Caco-2 (cell line): Measurements from ENCODE around the gene LDHD. TPM values are rescaled to one million over a fixed set of nuclear protein-coding genes. Genes with fewer than 3 reads are reported as not detected.

Experiments
- BruUV-seq: library from RNA; stranded (reverse); fragments of 400-500 nt; replicated peaks from 2 replicates; lab custom pipeline; 2021; lab: Mats Ljungman, UMichigan
- CTCF ChIA-PET: fragments of 300-600 bp; sonication (Branson Sonifier 250); formaldehyde crosslinking; loops from one replicate; lab custom pipeline; 2022; ENCODE audit warnings: antibody characterized with exemption; lab: Charles Lee
- POLR2A ChIA-PET: fragments of 300-600 bp; sonication (Branson Sonifier 250); formaldehyde crosslinking; loops from one replicate; lab custom pipeline; 2022; ENCODE audit warnings: antibody characterized with exemption; lab: Charles Lee
- DNase-seq, 2 experiments: peaks; one replicate each; pipeline versions ENCODE4 v3.0.0 to v3.0.0-alpha.2; 2020 to 2022
- H3K27me3 ChIP-seq: replicated peaks from 2 replicates; pipeline ENCODE4 v1.6.0; 2011; ENCODE audit warnings: low read length; ENCODE audit not compliant: control insufficient read depth, insufficient read depth
- H3K36me3 ChIP-seq: 2 replicates; pipeline ENCODE4 v1.5.1; 2011; ENCODE audit warnings: low read length; ENCODE audit not compliant: control insufficient read depth, insufficient read depth
- H3K4me1 ChIP-seq: fragments of 250-450 bp; sonication (Bioruptor Pico); 2 replicates; pipeline ENCODE4 v1.5.1; 2020; ENCODE audit warnings: mild to moderate bottlenecking
- H3K4me3 ChIP-seq: 2 replicates; pipeline ENCODE4 v1.5.1; 2011; ENCODE audit warnings: low read depth, mild to moderate bottlenecking, control low read depth, low read length
- H3K9me3 ChIP-seq: fragments of 250-450 bp; sonication (Bioruptor Pico); 2 replicates; pipeline ENCODE4 v1.5.1; 2020; ENCODE audit warnings: mild to moderate bottlenecking, moderate library complexity
- H3K27ac Mint-ChIP-seq: one replicate; pipeline ENCODE4 v1.8.0; 2022; ENCODE audit warnings: mixed read lengths; ENCODE audit not compliant: unreplicated experiment
- H3K27me3 Mint-ChIP-seq: one replicate; pipeline ENCODE4 v1.8.0; 2022; ENCODE audit warnings: mixed read lengths; ENCODE audit not compliant: insufficient read depth, unreplicated experiment
- H3K36me3 Mint-ChIP-seq: one replicate; pipeline ENCODE4 v1.8.0; 2022; ENCODE audit warnings: mild to moderate bottlenecking, mixed read lengths; ENCODE audit not compliant: insufficient read depth, unreplicated experiment
- H3K4me1 Mint-ChIP-seq: one replicate; pipeline ENCODE4 v1.8.0; 2022; ENCODE audit warnings: low read depth, mixed read lengths; ENCODE audit not compliant: unreplicated experiment
- H3K4me3 Mint-ChIP-seq: one replicate; pipeline ENCODE4 v1.8.0; 2022; ENCODE audit warnings: mild to moderate bottlenecking, moderate library complexity, mixed read lengths; ENCODE audit not compliant: unreplicated experiment
- H3K9me3 Mint-ChIP-seq: one replicate; pipeline ENCODE4 v1.8.0; 2022; ENCODE audit warnings: mixed read lengths; ENCODE audit not compliant: unreplicated experiment
- intact Hi-C: fragments of 100-400 bp; cut with micrococcal nuclease; formaldehyde crosslinking; loops from one replicate; pipeline ENCODE4 v1.10.0; 2022; ENCODE audit not compliant: unreplicated experiment
- total RNA-seq: library from RNA; stranded (reverse); gene quantifications from 2 replicates; pipeline ENCODE4 v1.2.3, GENCODE V29; 2022
- TF ChIP-seq, protein P1 (sequence below), 2 experiments: fragments of 200-600 bp in 1 of 2; IDR thresholded peaks; 1 replicate in 1 of 2; 2 replicates in 1 of 2; pipeline versions ENCODE4 v1.5.1 to v1.8.0; 2011 to 2022; ENCODE audit warnings: antibody characterized with exemption in 1 of 2, control low read depth in 1 of 2, inconsistent platforms in 1 of 2, low read depth in 1 of 2, low read length in 1 of 2, mild to moderate bottlenecking in 1 of 2, moderate library complexity in 1 of 2; ENCODE audit not compliant: insufficient read depth in 1 of 2, severe bottlenecking in 1 of 2, unreplicated experiment in 1 of 2

The LDHD gene
- total RNA-seq, 1 experiment from 2014 or later = 4.1 TPM

DNA sequence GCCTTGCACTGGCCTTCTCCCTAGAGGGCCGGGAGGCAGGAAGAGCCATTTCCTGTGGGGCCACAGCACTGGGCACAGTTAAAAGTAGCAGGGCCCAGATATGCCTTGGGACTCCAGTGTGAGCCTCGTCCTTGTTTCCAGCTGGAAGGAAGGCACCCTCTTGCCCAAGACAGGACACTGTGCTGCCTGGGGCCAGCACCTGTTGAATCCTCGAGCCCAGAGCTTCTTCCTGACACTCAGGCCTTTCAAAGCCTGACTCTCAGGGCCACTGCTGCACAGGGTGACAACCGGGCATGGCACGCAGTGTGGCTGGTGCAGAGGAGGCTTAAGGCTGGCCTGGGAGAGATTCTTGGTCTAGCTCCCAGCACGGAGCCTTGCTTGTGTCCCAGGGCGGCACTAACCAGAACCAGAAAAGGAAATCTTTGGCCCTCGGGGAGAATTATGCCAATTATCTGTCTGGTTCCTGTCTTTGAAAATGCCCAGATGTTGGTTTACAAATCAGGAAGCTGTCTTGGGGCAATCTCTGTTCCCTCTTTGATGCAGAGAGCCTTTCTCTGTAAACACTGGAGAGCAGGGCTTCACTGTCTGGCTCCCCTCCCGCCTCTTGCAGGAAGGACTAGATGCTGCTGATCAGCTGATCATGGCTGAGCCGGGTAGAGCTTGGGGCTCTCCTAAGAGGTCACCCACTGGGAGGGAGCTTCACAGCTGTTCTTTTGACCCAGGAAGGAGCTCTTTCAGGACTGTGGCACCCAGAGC, 11.1 kb downstream of the LDHD start:
- H3K36me3 Mint-ChIP-seq = peaks cover 34% of the 10 kb centered on the region
- no peak overlapping the region for H3K27ac Mint-ChIP-seq
- peaks cover 18% of the 10 kb centered on the region for H3K4me1 Mint-ChIP-seq
- ChIA-PET POLR2A (no interaction called here), CTCF (no interaction called here)
- H3K27me3 Mint-ChIP-seq = no peaks in the 10 kb centered on the region
- H3K4me3 Mint-ChIP-seq = no peak overlapping the region
- no peak for DNase-seq
- Histone ChIP-seq H3K36me3 (peaks cover 6% of the 10 kb centered on the region; the same call in 1 of the 2 replicates), H3K27me3 (no peaks in the 10 kb centered on the region), H3K4me3 (no peak overlapping the region), H3K4me1 (peaks cover 2% of the 10 kb centered on the region), H3K9me3 (no peaks in the 10 kb centered on the region)
- intact Hi-C loops = no loop called here
- no TSS peak for BruUV-seq
- H3K9me3 Mint-ChIP-seq = no peaks in the 10 kb centered on the region
- TF ChIP-seq, protein P1, sequence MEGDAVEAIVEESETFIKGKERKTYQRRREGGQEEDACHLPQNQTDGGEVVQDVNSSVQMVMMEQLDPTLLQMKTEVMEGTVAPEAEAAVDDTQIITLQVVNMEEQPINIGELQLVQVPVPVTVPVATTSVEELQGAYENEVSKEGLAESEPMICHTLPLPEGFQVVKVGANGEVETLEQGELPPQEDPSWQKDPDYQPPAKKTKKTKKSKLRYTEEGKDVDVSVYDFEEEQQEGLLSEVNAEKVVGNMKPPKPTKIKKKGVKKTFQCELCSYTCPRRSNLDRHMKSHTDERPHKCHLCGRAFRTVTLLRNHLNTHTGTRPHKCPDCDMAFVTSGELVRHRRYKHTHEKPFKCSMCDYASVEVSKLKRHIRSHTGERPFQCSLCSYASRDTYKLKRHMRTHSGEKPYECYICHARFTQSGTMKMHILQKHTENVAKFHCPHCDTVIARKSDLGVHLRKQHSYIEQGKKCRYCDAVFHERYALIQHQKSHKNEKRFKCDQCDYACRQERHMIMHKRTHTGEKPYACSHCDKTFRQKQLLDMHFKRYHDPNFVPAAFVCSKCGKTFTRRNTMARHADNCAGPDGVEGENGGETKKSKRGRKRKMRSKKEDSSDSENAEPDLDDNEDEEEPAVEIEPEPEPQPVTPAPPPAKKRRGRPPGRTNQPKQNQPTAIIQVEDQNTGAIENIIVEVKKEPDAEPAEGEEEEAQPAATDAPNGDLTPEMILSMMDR (IDR thresholded peaks at IDR 0.05; ENCODE audit: insufficient read depth in 1 of 2, low read depth in 1 of 2, low read length in 1 of 2, severe bottlenecking in 1 of 2, unreplicated experiment in 1 of 2) = no peak

GRCh38 chr16:75104836-75105235, 11.7 kb downstream of the LDHD start:
- H3K4me1 ChIP-seq = no peaks in the 10 kb centered on the region
- no peaks in the 10 kb centered on the region for H3K9me3 ChIP-seq
- Mint-ChIP-seq H3K4me1 (peaks cover 13% of the 10 kb centered on the region), H3K9me3 (no peaks in the 10 kb centered on the region), H3K27me3 (no peaks in the 10 kb centered on the region), H3K4me3 (no peak overlapping the region), H3K36me3 (peaks cover 36% of the 10 kb centered on the region), H3K27ac (no peak overlapping the region)
- no peak overlapping the region for H3K4me3 ChIP-seq
- H3K27me3 ChIP-seq = no peaks in the 10 kb centered on the region
- intact Hi-C loops = no loop called here
- CTCF ChIA-PET = no interaction called here
- BruUV-seq = no TSS peak
- no peak for DNase-seq
- H3K36me3 ChIP-seq = peaks cover 6% of the 10 kb centered on the region
- POLR2A ChIA-PET = no interaction called here
- TF ChIP-seq, protein P1 (IDR thresholded peaks at IDR 0.05; ENCODE audit: insufficient read depth in 1 of 2, low read depth in 1 of 2, low read length in 1 of 2, severe bottlenecking in 1 of 2, unreplicated experiment in 1 of 2) = no peak

GRCh38 chr16:75103994-75104393, 12.6 kb downstream of the LDHD start:
- Histone ChIP-seq H3K4me1 (no peaks in the 10 kb centered on the region), H3K4me3 (no peak overlapping the region), H3K36me3 (peaks cover 6% of the 10 kb centered on the region), H3K27me3 (no peaks in the 10 kb centered on the region), H3K9me3 (no peaks in the 10 kb centered on the region)
- Mint-ChIP-seq H3K27ac (no peak overlapping the region), H3K4me1 (peaks cover 13% of the 10 kb centered on the region), H3K36me3 (peaks cover 33% of the 10 kb centered on the region), H3K27me3 (no peaks in the 10 kb centered on the region), H3K4me3 (no peak overlapping the region), H3K9me3 (no peaks in the 10 kb centered on the region)
- TF ChIP-seq, protein P1 (IDR thresholded peaks at IDR 0.05; ENCODE audit: insufficient read depth in 1 of 2, low read depth in 1 of 2, low read length in 1 of 2, severe bottlenecking in 1 of 2, unreplicated experiment in 1 of 2) = no peak
- intact Hi-C loops = no loop called here
- DNase-seq = no peak
- BruUV-seq = no TSS peak
- CTCF ChIA-PET = interaction anchor here (0.6 kb wide), 1 partner anchor 9 kb away, joined by 3 read pairs; no protein-coding TSS in a partner anchor
- POLR2A ChIA-PET = no interaction called here
